ENCODE measurements around the gene ZCCHC18.
"Not testable (repeated sequence)": the region's sequence is repeated elsewhere in the genome, so short reads cannot be mapped to it uniquely, and the experiment has no call there.

ZCCHC18 gene

GRCh38 chrX:104112326-104112951, at the start of gene ZCCHC18:
ZCCHC18 (plus strand) TSS chrX:104112523; CDS start chrX:104114112, 1,589 bp downstream.
- Histone ChIP-seq H3K9ac (ENCODE audit: low read length) (peak within 1 kb of the TSS; percentile 4), H3K27me3 (ENCODE audit: control insufficient read depth, insufficient read depth, low read length) (no peaks in the 10 kb centered on the region), H3K4me1 (ENCODE audit: control insufficient read depth, insufficient read depth, low read length) (no peaks in the 10 kb centered on the region), H3K36me3 (ENCODE audit: control insufficient read depth, insufficient read depth, low read length) (no peaks in the 10 kb centered on the region), H3K27ac (ENCODE audit: low read depth, low read length) (peak within 1 kb of the TSS; percentile 51), H3K4me3 (ENCODE audit: low read length) (peak within 1 kb of the TSS; percentile 72)

- not testable (repeated sequence) for H3K36me3 ChIP-seq (ENCODE audit: control insufficient read depth, insufficient read depth, low read length); H3K27me3 ChIP-seq (ENCODE audit: control insufficient read depth, insufficient read depth, low read length); H3K27ac ChIP-seq (ENCODE audit: low read depth, low read length); H3K4me1 ChIP-seq (ENCODE audit: control insufficient read depth, insufficient read depth, low read length); H3K9ac ChIP-seq (ENCODE audit: low read length); H3K4me3 ChIP-seq (ENCODE audit: low read length)
Measured at GRCh38 chrX:104062636-104063035, 49.7 kb upstream of the ZCCHC18 start.

GRCh38 chrX:104075778-104076445, 36.4 kb upstream of the ZCCHC18 start, which contains the start of gene TMSB15C:
TMSB15C (minus strand) TSS chrX:104076236.
- not testable (repeated sequence) for H3K9ac ChIP-seq (ENCODE audit: low read length); H3K4me1 ChIP-seq (ENCODE audit: control insufficient read depth, insufficient read depth, low read length); H3K27me3 ChIP-seq (ENCODE audit: control insufficient read depth, insufficient read depth, low read length); H3K27ac ChIP-seq (ENCODE audit: low read depth, low read length); H3K36me3 ChIP-seq (ENCODE audit: control insufficient read depth, insufficient read depth, low read length); H3K4me3 ChIP-seq (ENCODE audit: low read length)

- H3K27ac ChIP-seq (ENCODE audit: low read depth, low read length): not testable (repeated sequence)
Measured at GRCh38 chrX:104077854-104078253, 34.5 kb upstream of the ZCCHC18 start.

DNA sequence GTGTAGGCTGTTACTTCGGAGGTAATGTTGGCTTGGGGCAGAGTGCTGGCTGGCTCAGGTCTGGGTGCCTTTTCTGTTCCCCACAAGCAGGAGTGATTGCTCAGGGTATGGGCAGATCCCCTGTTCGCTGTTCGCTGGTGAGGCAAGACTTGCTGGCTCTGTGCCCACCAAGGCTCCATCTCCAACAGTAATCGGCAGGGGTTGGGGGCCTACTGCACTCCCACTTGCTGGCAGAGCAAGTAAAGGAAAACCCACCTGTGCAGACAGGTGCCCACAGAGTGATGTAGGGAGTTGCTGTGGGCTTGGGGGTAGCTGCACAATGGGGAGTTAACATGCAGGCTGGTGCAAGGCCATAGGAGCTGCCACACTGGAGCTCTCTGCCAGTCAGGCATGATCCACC, 28.3 kb upstream of the ZCCHC18 start:
- no peaks in the 10 kb centered on the region for H3K4me1 ChIP-seq (ENCODE audit: control insufficient read depth, insufficient read depth, low read length)
- H3K9ac ChIP-seq (ENCODE audit: low read length): no peak overlapping the region
- H3K4me3 ChIP-seq (ENCODE audit: low read length): no peak overlapping the region
- no peak overlapping the region for H3K27ac ChIP-seq (ENCODE audit: low read depth, low read length)
- no peaks in the 10 kb centered on the region for H3K27me3 ChIP-seq (ENCODE audit: control insufficient read depth, insufficient read depth, low read length)
- H3K36me3 ChIP-seq (ENCODE audit: control insufficient read depth, insufficient read depth, low read length): no peaks in the 10 kb centered on the region

More at GRCh38 chrX:104077854-104078253, 34.5 kb upstream of the ZCCHC18 start:
- not testable (repeated sequence) for H3K4me3 ChIP-seq (ENCODE audit: low read length); H3K36me3 ChIP-seq (ENCODE audit: control insufficient read depth, insufficient read depth, low read length); H3K27me3 ChIP-seq (ENCODE audit: control insufficient read depth, insufficient read depth, low read length); H3K9ac ChIP-seq (ENCODE audit: low read length); H3K4me1 ChIP-seq (ENCODE audit: control insufficient read depth, insufficient read depth, low read length)

GRCh38 chrX:104084534-104085277, 27.6 kb upstream of the ZCCHC18 start:
- no peaks in the 10 kb centered on the region for H3K4me1 ChIP-seq (ENCODE audit: control insufficient read depth, insufficient read depth, low read length)
- H3K36me3 ChIP-seq (ENCODE audit: control insufficient read depth, insufficient read depth, low read length): no peaks in the 10 kb centered on the region
- no peak overlapping the region for H3K27ac ChIP-seq (ENCODE audit: low read depth, low read length)
- H3K27me3 ChIP-seq (ENCODE audit: control insufficient read depth, insufficient read depth, low read length): no peaks in the 10 kb centered on the region
- H3K9ac ChIP-seq (ENCODE audit: low read length): no peak overlapping the region
- no peak overlapping the region for H3K4me3 ChIP-seq (ENCODE audit: low read length)

- Histone ChIP-seq H3K36me3 (ENCODE audit: control insufficient read depth, insufficient read depth, low read length) (no peaks in the 10 kb centered on the region), H3K27ac (ENCODE audit: low read depth, low read length) (no peak overlapping the region), H3K4me3 (ENCODE audit: low read length) (no peak overlapping the region), H3K9ac (ENCODE audit: low read length) (no peak overlapping the region), H3K4me1 (ENCODE audit: control insufficient read depth, insufficient read depth, low read length) (no peaks in the 10 kb centered on the region), H3K27me3 (ENCODE audit: control insufficient read depth, insufficient read depth, low read length) (no peaks in the 10 kb centered on the region)
Measured at GRCh38 chrX:104085477-104085876, 26.8 kb upstream of the ZCCHC18 start.

DNA sequence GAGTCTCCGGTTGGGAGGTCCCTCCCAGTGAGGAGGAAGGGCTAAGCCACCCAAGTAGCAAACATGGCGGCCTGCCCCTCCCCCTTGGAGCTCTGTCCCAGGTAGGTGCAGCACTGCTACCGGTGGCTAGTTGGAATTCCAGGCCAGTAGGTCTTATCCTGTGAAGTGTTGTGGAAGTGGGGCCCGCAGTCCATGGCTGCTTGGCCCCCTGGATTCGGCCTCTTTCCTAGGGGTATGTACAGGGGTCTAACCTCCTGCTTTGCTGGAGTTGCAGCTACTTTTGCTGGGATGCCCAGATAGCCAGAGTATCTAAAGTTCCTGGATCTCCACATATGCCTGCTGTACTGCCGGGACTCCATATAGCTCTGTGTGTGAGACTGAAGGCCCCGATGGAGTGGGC, 26.4 kb upstream of the ZCCHC18 start:
- no peak overlapping the region for H3K4me3 ChIP-seq (ENCODE audit: low read length)
- no peak overlapping the region for H3K27ac ChIP-seq (ENCODE audit: low read depth, low read length)
- H3K36me3 ChIP-seq (ENCODE audit: control insufficient read depth, insufficient read depth, low read length): no peaks in the 10 kb centered on the region
- no peaks in the 10 kb centered on the region for H3K4me1 ChIP-seq (ENCODE audit: control insufficient read depth, insufficient read depth, low read length)
- no peak overlapping the region for H3K9ac ChIP-seq (ENCODE audit: low read length)
- no peaks in the 10 kb centered on the region for H3K27me3 ChIP-seq (ENCODE audit: control insufficient read depth, insufficient read depth, low read length)

DNA sequence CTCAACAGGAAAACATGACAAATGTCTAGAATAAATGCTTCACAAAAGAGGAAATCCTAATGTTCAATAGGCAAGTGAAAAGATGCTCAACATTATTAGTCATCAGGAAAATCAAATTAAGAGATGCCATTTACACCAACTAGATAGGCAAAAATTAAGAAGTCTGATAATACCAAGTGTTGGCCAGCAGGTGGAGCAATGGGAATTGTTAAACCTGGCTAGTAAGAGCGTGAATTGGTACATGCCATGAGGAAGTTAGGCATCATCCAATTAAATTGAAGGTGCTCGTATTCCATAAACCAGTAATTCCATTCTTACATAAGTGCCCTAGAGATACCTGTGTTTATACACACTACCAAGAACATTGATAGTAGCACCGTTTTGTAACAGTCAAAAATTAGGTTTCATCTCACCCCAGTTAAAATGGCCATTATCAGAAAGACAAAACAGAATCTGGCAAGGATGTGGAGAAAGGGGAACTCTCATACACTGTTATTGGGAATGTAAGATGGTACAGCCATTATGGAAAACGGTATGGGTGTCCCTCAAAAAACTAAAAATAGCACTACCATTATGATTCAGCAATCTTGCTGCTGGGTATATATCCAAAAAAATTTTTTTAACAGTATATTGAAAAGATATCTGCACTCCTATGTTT, 14.0 kb upstream of the ZCCHC18 start:
- Histone ChIP-seq H3K27ac (ENCODE audit: low read depth, low read length) (no peak overlapping the region), H3K4me3 (ENCODE audit: low read length) (no peak overlapping the region), H3K36me3 (ENCODE audit: control insufficient read depth, insufficient read depth, low read length) (no peaks in the 10 kb centered on the region), H3K4me1 (ENCODE audit: control insufficient read depth, insufficient read depth, low read length) (no peaks in the 10 kb centered on the region), H3K9ac (ENCODE audit: low read length) (no peak overlapping the region), H3K27me3 (ENCODE audit: control insufficient read depth, insufficient read depth, low read length) (no peaks in the 10 kb centered on the region)

DNA sequence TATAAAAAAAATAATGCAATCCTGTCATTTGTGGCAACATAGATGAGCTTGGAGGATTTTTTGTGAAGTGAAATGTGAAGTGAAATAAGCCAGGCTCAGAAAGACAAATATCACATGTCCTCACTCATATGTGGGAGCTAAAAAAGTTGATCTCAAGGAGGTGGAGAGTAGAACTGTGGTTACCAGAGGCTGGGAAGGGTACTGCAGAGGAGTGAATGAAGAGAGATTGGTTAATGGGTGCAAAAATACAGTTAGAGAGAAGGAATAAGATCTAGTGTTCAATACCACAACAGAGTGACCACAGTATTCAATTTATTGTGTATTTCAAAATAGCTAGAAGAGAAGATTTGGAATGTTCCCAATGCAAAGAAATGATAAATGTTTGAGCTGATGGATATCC, 13.4 kb upstream of the ZCCHC18 start:
- no peaks in the 10 kb centered on the region for H3K27me3 ChIP-seq (ENCODE audit: control insufficient read depth, insufficient read depth, low read length)
- H3K4me1 ChIP-seq (ENCODE audit: control insufficient read depth, insufficient read depth, low read length): no peaks in the 10 kb centered on the region
- H3K9ac ChIP-seq (ENCODE audit: low read length): no peak overlapping the region
- H3K27ac ChIP-seq (ENCODE audit: low read depth, low read length): no peak overlapping the region
- H3K36me3 ChIP-seq (ENCODE audit: control insufficient read depth, insufficient read depth, low read length): no peaks in the 10 kb centered on the region
- H3K4me3 ChIP-seq (ENCODE audit: low read length): no peak overlapping the region

DNA sequence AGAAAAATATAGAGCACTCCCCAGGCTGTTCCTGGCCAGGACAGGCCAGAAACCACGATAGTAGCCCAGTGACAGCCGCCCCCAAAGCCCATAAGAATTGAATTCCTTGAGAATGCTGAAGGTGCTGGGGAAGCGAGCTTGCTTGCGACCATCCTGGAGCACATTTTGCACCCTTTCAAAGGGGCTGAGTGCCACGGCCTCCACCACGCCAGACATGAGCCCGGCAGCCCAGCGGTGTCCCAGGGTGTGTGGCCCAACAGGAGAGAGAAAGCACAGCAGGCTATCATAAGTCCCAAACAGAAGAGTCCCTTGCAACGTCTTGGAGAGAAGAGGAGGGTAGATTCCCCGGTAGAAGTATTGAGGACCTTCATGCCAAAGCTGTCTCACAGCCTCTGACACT, 7.6 kb upstream of the ZCCHC18 start:
- no peak overlapping the region for H3K9ac ChIP-seq (ENCODE audit: low read length)
- no peak overlapping the region for H3K4me3 ChIP-seq (ENCODE audit: low read length)
- no peaks in the 10 kb centered on the region for H3K4me1 ChIP-seq (ENCODE audit: control insufficient read depth, insufficient read depth, low read length)
- H3K36me3 ChIP-seq (ENCODE audit: control insufficient read depth, insufficient read depth, low read length): no peaks in the 10 kb centered on the region
- H3K27me3 ChIP-seq (ENCODE audit: control insufficient read depth, insufficient read depth, low read length): no peaks in the 10 kb centered on the region
- H3K27ac ChIP-seq (ENCODE audit: low read depth, low read length): no peak overlapping the region
